ENCODE results near the gene SFI1. TPM values are rescaled to one million over a fixed set of nuclear protein-coding genes. Genes with fewer than 3 reads are reported as not detected.

SFI1 gene
- total RNA-seq, 1 experiment from 2014 or later = 53.1 TPM

- CTCF ChIA-PET = interaction anchor here (1.6 kb wide), 1 partner anchor 331 kb away, joined by 5 read pairs; no protein-coding TSS in a partner anchor
- no peak for ATAC-seq
- peaks cover 77% of the 10 kb centered on the region for H3K79me2 ChIP-seq (ENCODE audit: insufficient read depth, low read length)
Observed at GRCh38 chr22:31639436-31640039, 143.2 kb downstream of the SFI1 start.

GRCh38 chr22:31646186-31647019 lies 150.1 kb downstream of the SFI1 start:
- CTCF ChIA-PET = interaction anchor here (1.6 to 2.2 kb wide), 2 partner anchors 90 to 324 kb away, joined by 3 to 10 read pairs; no protein-coding TSS in a partner anchor
- Histone ChIP-seq H3K79me2 (ENCODE audit: insufficient read depth, low read length) (peaks cover 64% of the 10 kb centered on the region), H3K9me3 (ENCODE audit: control insufficient read depth in 1 of 2, insufficient read depth in 1 of 2, low read depth in 1 of 2, low read length in 2 of 2) (no peaks in the 10 kb centered on the region), H3K4me3 (replicated peaks in 1 of 2; ENCODE audit: low read depth in 1 of 2, low read length in 2 of 2) (peak overlapping the region in 1 of 2 experiments; percentile 12; a peak in 1 of 4 replicates), H3K27me3 (ENCODE audit: insufficient read depth, low read length) (no peaks in the 10 kb centered on the region), H3K27ac (ENCODE audit: low read depth, low read length) (peak overlapping the region; percentile 75), H2AFZ (ENCODE audit: low read depth, low read length, poor library complexity, severe bottlenecking) (no peak overlapping the region), H3K4me1 (ENCODE audit: control insufficient read depth in 1 of 2, insufficient read depth in 2 of 2, low read length in 2 of 2) (peaks cover 38 to 73% of the 10 kb centered on the region in 2 experiments), H3K4me2 (ENCODE audit: low read length) (peak overlapping the region; percentile 57), H3K36me3 (ENCODE audit: control insufficient read depth in 1 of 2, insufficient read depth in 2 of 2, low read length in 2 of 2) (peaks cover 6 to 17% of the 10 kb centered on the region in 2 experiments; a peak in 3 of 4 replicates), H4K20me1 (ENCODE audit: insufficient read depth) (no peaks in the 10 kb centered on the region), H3K9me2 (ENCODE audit: insufficient read depth) (no peaks in the 10 kb centered on the region), H3K9ac (ENCODE audit: low read length) (peak overlapping the region; percentile 62)
- intact Hi-C loops (cut with micrococcal nuclease) = no loop called here
- BruUV-seq (replicated peaks) = no TSS peak
- RAD21 ChIA-PET (ENCODE audit: low non-redundant PET in 1 of 2, low total read pairs in 2 of 2, uncharacterized antibody in 2 of 2, unreplicated experiment in 2 of 2) = interaction anchor here (0.6 to 1.4 kb wide), 5 partner anchors 15 to 432 kb away, joined by 3 to 4 read pairs (median 3); partner anchors contain the start of gene PISD (in 2 of the 2)
- DNase-seq (ENCODE audit: low read depth, low spot score) (peak; percentile 91), ATAC-seq (peak; percentile 92)
- POLR2A ChIA-PET = interaction anchor here (0.9 to 2.1 kb wide), 2 partner anchors 15 to 405 kb away, joined by 3 to 10 read pairs; partner anchors contain the start of gene PISD
- TF ChIP-seq CTCF (IDR thresholded peaks at IDR 0.05 in 2 of 3, conservative IDR thresholded peaks at IDR 0.05 in 1 of 3; ENCODE audit: borderline replicate concordance in 1 of 3, insufficient read depth in 1 of 3, low read depth in 2 of 3, low read length in 2 of 3) = no peak
- TF ChIP-seq CEBPB (IDR thresholded peaks at IDR 0.05; ENCODE audit: low read depth) = no peak
- peak; percentile 87 for TF ChIP-seq JUND (IDR thresholded peaks at IDR 0.05)
- peak; percentile 46 for TF ChIP-seq SIN3A (IDR thresholded peaks at IDR 0.05; ENCODE audit: low read depth)
- peak; percentile 96 for TF ChIP-seq TCF7L2 (IDR thresholded peaks at IDR 0.05; ENCODE audit: borderline replicate concordance, extremely low read depth, insufficient read depth, insufficient read length)
- peak; percentile 69 for TF ChIP-seq SP1 (IDR thresholded peaks at IDR 0.05; ENCODE audit: low read depth)
- TF ChIP-seq POLR2AphosphoS5 (IDR thresholded peaks at IDR 0.05; ENCODE audit: low read depth, low read length) = peak; percentile 24; the same call in 1 of the 2 replicates
- TF ChIP-seq POLR2A (IDR thresholded peaks at IDR 0.05; ENCODE audit: borderline replicate concordance, extremely low read depth, insufficient read depth, insufficient read length) = no peak
- TF ChIP-seq FOSL1 (IDR thresholded peaks at IDR 0.05; ENCODE audit: low read depth) = peak; percentile 80
- no peak for TF ChIP-seq ATF3 (IDR thresholded peaks at IDR 0.05)
- TF ChIP-seq ZNF274 (IDR thresholded peaks at IDR 0.05; ENCODE audit: low read depth, low read length) = no peak
- 0 out of 2 replicates have a peak, but pooled peaks have one; percentile 36 for TF ChIP-seq SRF (IDR thresholded peaks at IDR 0.05; ENCODE audit: low read depth)
- TF ChIP-seq MAX (IDR thresholded peaks at IDR 0.05) = peak; percentile 76
- peak; percentile 53; the same call in 1 of the 2 replicates for TF ChIP-seq CBX3 (IDR thresholded peaks at IDR 0.05; ENCODE audit: low read depth)

More at GRCh38 chr22:31639436-31640039, 143.2 kb downstream of the SFI1 start:
- Histone ChIP-seq H3K9me2 (ENCODE audit: insufficient read depth) (no peaks in the 10 kb centered on the region), H2AFZ (ENCODE audit: low read depth, low read length, poor library complexity, severe bottlenecking) (no peak overlapping the region), H3K4me1 (ENCODE audit: control insufficient read depth in 1 of 2, insufficient read depth in 2 of 2, low read length in 2 of 2) (peaks cover 25 to 61% of the 10 kb centered on the region in 2 experiments), H4K20me1 (ENCODE audit: insufficient read depth) (no peaks in the 10 kb centered on the region), H3K27me3 (ENCODE audit: insufficient read depth, low read length) (no peaks in the 10 kb centered on the region), H3K4me2 (ENCODE audit: low read length) (no peak overlapping the region), H3K36me3 (ENCODE audit: control insufficient read depth in 1 of 2, insufficient read depth in 2 of 2, low read length in 2 of 2) (peaks cover 0 to 10% of the 10 kb centered on the region in 2 experiments; a peak in 2 of 4 replicates), H3K4me3 (replicated peaks in 1 of 2; ENCODE audit: low read depth in 1 of 2, low read length in 2 of 2) (no peak overlapping the region), H3K9me3 (ENCODE audit: control insufficient read depth in 1 of 2, insufficient read depth in 1 of 2, low read depth in 1 of 2, low read length in 2 of 2) (no peaks in the 10 kb centered on the region), H3K27ac (ENCODE audit: low read depth, low read length) (no peak overlapping the region), H3K9ac (ENCODE audit: low read length) (no peak overlapping the region)
- ChIA-PET POLR2A (no interaction called here), RAD21 (ENCODE audit: low non-redundant PET in 1 of 2, low total read pairs in 2 of 2, uncharacterized antibody in 2 of 2, unreplicated experiment in 2 of 2) (no interaction called here)
- intact Hi-C loops (cut with micrococcal nuclease) = loop anchor here (10.0 kb wide), 1 partner anchor 295 kb away; the partner anchor contains the start of gene PATZ1
- TF ChIP-seq POLR2A (IDR thresholded peaks at IDR 0.05; ENCODE audit: borderline replicate concordance, extremely low read depth, insufficient read depth, insufficient read length) (no peak), CBX3 (IDR thresholded peaks at IDR 0.05; ENCODE audit: low read depth) (no peak), EZH2 (IDR thresholded peaks at IDR 0.05) (no peak), SIN3A (IDR thresholded peaks at IDR 0.05; ENCODE audit: low read depth) (no peak)
- no TSS peak for BruUV-seq (replicated peaks)
- DNase-seq (ENCODE audit: low read depth, low spot score) = no peak

All from HCT116 (cell line).